Neural progenitor cell (in vitro differentiated cells): ENCODE data around the gene GRM2.

Source experiments
- CTCF ChIP-seq: fragments of 200-600 bp; sonication (generic); IDR thresholded peaks from 2 replicates; pipeline ENCODE4 v1.5.1; 2017; ENCODE audit warnings: antibody characterized with exemption, mild to moderate bottlenecking
- EZH2 ChIP-seq: fragments of 200-600 bp; sonication (generic); IDR thresholded peaks from 2 replicates; pipeline ENCODE4 v1.6.1; 2017; ENCODE audit warnings: antibody characterized with exemption, mild to moderate bottlenecking, moderate library complexity
- EZH2phosphoT487 ChIP-seq: fragments of 200-600 bp; sonication (generic); IDR thresholded peaks from 2 replicates; pipeline ENCODE4 v1.6.1; 2017; ENCODE audit warnings: antibody characterized with exemption

GRCh38 chr3:51679777-51680176 lies 27.1 kb upstream of the GRM2 start:
- TF ChIP-seq CTCF (no peak), EZH2 (no peak), EZH2phosphoT487 (no peak)
